ENCODE data around the gene CHAF1A. TPM values are rescaled to one million over a fixed set of nuclear protein-coding genes. Genes with fewer than 3 reads are reported as not detected.

CHAF1A gene
- total RNA-seq, 1 experiment from 2014 or later = 161 TPM

DNA sequence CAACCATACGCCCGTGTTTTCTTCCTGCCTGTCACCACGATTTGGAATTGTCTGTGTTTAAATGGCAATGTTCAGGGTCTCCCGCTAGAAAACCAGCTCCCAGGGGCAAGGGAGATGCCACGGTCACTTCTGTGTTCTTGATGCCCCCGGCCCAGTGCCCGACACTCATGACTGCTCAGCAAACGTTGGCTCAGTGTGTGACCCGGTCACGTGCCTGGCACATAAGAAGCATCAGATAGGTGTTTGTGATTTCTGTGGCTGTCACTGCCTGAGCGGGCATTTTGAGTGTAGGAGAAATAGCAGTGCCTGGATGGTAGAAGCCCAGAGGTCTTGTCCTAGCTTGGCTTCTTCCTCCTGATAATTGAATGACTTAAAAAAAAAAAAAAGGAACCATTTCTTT is 85.1 kb downstream of the CHAF1A start:
- Mint-ChIP-seq H3K27ac (no peak overlapping the region), H3K27me3 (ENCODE audit: low read depth) (no peaks in the 10 kb centered on the region), H3K4me1 (no peaks in the 10 kb centered on the region), H3K4me3 (no peak overlapping the region), H3K36me3 (peaks cover 37% of the 10 kb centered on the region), H3K9me3 (no peaks in the 10 kb centered on the region)
- ATAC-seq (no peak), DNase-seq (ENCODE audit: low spot score) (no peak)
- TF ChIP-seq JAZF1 (CRISPR knock-in tag; IDR thresholded peaks at IDR 0.05) = no peak
- TF ChIP-seq NR2C2 (CRISPR knock-in tag; IDR thresholded peaks at IDR 0.05) = no peak
- TF ChIP-seq IRF1 (CRISPR knock-in tag; IDR thresholded peaks at IDR 0.05) = no peak
- TF ChIP-seq GTF2I (CRISPR knock-in tag; conservative IDR thresholded peaks at IDR 0.05) = no peak
- no peak for TF ChIP-seq SMAD3 (CRISPR knock-in tag; IDR thresholded peaks at IDR 0.05; ENCODE audit: borderline replicate concordance)
- no peak for TF ChIP-seq EMX1 (CRISPR knock-in tag; IDR thresholded peaks at IDR 0.05)
- TF ChIP-seq RORB (CRISPR knock-in tag; IDR thresholded peaks at IDR 0.05) = no peak
- TF ChIP-seq ESRRA (CRISPR knock-in tag; IDR thresholded peaks at IDR 0.05; ENCODE audit: borderline replicate concordance) = no peak
- TF ChIP-seq, protein P1, sequence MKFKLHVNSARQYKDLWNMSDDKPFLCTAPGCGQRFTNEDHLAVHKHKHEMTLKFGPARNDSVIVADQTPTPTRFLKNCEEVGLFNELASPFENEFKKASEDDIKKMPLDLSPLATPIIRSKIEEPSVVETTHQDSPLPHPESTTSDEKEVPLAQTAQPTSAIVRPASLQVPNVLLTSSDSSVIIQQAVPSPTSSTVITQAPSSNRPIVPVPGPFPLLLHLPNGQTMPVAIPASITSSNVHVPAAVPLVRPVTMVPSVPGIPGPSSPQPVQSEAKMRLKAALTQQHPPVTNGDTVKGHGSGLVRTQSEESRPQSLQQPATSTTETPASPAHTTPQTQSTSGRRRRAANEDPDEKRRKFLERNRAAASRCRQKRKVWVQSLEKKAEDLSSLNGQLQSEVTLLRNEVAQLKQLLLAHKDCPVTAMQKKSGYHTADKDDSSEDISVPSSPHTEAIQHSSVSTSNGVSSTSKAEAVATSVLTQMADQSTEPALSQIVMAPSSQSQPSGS (CRISPR knock-in tag; IDR thresholded peaks at IDR 0.05; ENCODE audit: borderline replicate concordance, low read depth) = no peak
- TF ChIP-seq CREM (CRISPR knock-in tag; IDR thresholded peaks at IDR 0.05) = no peak
- TF ChIP-seq, protein P2, sequence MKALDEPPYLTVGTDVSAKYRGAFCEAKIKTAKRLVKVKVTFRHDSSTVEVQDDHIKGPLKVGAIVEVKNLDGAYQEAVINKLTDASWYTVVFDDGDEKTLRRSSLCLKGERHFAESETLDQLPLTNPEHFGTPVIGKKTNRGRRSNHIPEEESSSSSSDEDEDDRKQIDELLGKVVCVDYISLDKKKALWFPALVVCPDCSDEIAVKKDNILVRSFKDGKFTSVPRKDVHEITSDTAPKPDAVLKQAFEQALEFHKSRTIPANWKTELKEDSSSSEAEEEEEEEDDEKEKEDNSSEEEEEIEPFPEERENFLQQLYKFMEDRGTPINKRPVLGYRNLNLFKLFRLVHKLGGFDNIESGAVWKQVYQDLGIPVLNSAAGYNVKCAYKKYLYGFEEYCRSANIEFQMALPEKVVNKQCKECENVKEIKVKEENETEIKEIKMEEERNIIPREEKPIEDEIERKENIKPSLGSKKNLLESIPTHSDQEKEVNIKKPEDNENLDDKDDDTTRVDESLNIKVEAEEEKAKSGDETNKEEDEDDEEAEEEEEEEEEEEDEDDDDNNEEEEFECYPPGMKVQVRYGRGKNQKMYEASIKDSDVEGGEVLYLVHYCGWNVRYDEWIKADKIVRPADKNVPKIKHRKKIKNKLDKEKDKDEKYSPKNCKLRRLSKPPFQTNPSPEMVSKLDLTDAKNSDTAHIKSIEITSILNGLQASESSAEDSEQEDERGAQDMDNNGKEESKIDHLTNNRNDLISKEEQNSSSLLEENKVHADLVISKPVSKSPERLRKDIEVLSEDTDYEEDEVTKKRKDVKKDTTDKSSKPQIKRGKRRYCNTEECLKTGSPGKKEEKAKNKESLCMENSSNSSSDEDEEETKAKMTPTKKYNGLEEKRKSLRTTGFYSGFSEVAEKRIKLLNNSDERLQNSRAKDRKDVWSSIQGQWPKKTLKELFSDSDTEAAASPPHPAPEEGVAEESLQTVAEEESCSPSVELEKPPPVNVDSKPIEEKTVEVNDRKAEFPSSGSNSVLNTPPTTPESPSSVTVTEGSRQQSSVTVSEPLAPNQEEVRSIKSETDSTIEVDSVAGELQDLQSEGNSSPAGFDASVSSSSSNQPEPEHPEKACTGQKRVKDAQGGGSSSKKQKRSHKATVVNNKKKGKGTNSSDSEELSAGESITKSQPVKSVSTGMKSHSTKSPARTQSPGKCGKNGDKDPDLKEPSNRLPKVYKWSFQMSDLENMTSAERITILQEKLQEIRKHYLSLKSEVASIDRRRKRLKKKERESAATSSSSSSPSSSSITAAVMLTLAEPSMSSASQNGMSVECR (CRISPR knock-in tag; IDR thresholded peaks at IDR 0.05; ENCODE audit: borderline replicate concordance) = no peak
- TF ChIP-seq GABPB1 (CRISPR knock-in tag; IDR thresholded peaks at IDR 0.05) = no peak
- TF ChIP-seq PRRX2 (CRISPR knock-in tag; IDR thresholded peaks at IDR 0.05) = no peak
- no peak for TF ChIP-seq TEAD1 (CRISPR knock-in tag; IDR thresholded peaks at IDR 0.05)
- no peak for TF ChIP-seq FOXK1 (CRISPR knock-in tag; IDR thresholded peaks at IDR 0.05)
- no peak for TF ChIP-seq ELF4 (CRISPR knock-in tag; IDR thresholded peaks at IDR 0.05; ENCODE audit: low read depth)
- no peak for TF ChIP-seq NR1H2 (CRISPR knock-in tag; IDR thresholded peaks at IDR 0.05)
- TF ChIP-seq, protein P3, sequence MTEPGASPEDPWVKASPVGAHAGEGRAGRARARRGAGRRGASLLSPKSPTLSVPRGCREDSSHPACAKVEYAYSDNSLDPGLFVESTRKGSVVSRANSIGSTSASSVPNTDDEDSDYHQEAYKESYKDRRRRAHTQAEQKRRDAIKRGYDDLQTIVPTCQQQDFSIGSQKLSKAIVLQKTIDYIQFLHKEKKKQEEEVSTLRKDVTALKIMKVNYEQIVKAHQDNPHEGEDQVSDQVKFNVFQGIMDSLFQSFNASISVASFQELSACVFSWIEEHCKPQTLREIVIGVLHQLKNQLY (CRISPR knock-in tag; IDR thresholded peaks at IDR 0.05) = no peak
- no peak for TF ChIP-seq TCF7 (CRISPR knock-in tag; IDR thresholded peaks at IDR 0.05; ENCODE audit: low read depth)
- TF ChIP-seq ZNF416 (CRISPR knock-in tag; IDR thresholded peaks at IDR 0.05) = no peak
- ChIA-PET POLR2A (no interaction called here), CTCF (interaction anchor here (0.8 kb wide), 1 partner anchor 36 kb away, joined by 3 read pairs; no protein-coding TSS in a partner anchor)

DNA sequence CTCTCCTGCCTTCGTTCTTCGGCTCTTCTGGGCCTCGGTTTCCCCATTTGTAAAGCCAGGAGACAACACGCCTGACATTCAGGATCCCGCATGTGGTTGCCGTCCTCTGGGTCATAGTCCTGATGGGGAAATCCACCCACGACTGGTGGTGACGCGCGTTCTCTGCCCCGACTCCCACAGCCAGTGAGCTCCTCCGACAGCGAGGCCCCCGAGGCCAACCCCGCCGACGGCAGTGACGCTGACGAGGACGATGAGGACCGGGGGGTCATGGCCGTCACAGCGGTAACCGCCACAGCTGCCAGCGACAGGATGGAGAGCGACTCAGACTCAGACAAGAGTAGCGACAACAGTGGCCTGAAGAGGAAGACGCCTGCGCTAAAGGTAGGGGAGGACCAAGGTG is 86.1 kb downstream of the CHAF1A start:
- DNase-seq (ENCODE audit: low spot score) = no peak
- TF ChIP-seq NFYB (CRISPR knock-in tag; conservative IDR thresholded peaks at IDR 0.05; ENCODE audit: low read depth) (no peak), MXD4 (CRISPR knock-in tag; IDR thresholded peaks at IDR 0.05; ENCODE audit: borderline replicate concordance) (no peak), ZSCAN18 (CRISPR knock-in tag; IDR thresholded peaks at IDR 0.05) (no peak), GTF2I (CRISPR knock-in tag; conservative IDR thresholded peaks at IDR 0.05) (no peak), ZMAT4 (CRISPR knock-in tag; IDR thresholded peaks at IDR 0.05) (no peak), ZNF138 (CRISPR knock-in tag; conservative IDR thresholded peaks at IDR 0.05) (no peak)
- ATAC-seq = no peak
- Mint-ChIP-seq H3K27ac (no peak overlapping the region), H3K4me3 (no peak overlapping the region), H3K9me3 (no peaks in the 10 kb centered on the region), H3K4me1 (no peaks in the 10 kb centered on the region), H3K36me3 (peaks cover 35% of the 10 kb centered on the region), H3K27me3 (ENCODE audit: low read depth) (no peaks in the 10 kb centered on the region)
- ChIA-PET POLR2A (no interaction called here), CTCF (no interaction called here)
